ENCODE results near the gene FMO1. TPM values are rescaled to one million over a fixed set of nuclear protein-coding genes. Genes with fewer than 3 reads are reported as not detected.
"Not testable (repeated sequence)": the region's sequence is repeated elsewhere in the genome, so short reads cannot be mapped to it uniquely, and the experiment has no call there.

FMO1 gene
- total and polyA plus RNA-seq, 9 donors, result 3.8 to 32.2 (median 5.8) TPM; not detected in 1

DNA sequence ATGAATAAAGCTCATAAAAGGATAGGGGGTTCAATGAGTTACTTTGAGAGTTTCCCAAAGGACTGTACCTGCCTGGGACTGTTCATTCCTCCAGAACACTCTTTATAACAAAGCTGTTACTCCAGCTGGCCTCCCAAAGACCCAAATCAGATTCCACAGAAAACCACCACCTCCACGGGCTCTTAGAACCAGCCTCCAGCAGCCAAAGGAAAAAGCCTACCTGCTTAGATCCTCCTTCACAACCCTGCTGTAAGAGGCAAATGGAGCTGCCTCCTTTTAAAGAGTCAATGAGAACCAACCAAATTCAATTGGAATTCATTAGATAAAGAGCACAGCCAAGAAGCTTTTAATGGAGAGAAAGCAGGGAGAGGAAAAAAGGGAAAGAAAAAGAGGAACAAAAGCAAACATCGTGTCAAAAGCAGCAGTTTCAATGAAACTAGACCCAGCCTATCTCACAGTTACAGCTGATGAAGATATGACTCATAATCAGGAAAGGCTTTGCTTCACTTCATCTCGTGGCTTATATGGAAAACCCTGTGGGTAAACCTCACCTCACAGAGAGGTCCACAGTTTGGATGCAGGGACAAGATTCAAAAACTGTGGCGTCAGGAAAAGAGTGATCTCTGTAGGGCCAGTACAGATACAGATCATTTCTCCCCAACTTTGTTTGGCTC lies 37.9 kb downstream of the FMO1 start:
- no peak overlapping the region for H3K27ac ChIP-seq
- no peak for DNase-seq
- no peaks in the 10 kb centered on the region for H3K4me1 ChIP-seq (ENCODE audit: insufficient read depth)
- intact Hi-C loops (cut with DNase I), result no loop called here
- H3K9me3 ChIP-seq, result no peaks in the 10 kb centered on the region
- no peaks in the 10 kb centered on the region for H3K36me3 ChIP-seq
- H3K27me3 ChIP-seq, result no peaks in the 10 kb centered on the region
- no peak overlapping the region for H3K4me3 ChIP-seq
- TF ChIP-seq POLR2A (IDR thresholded peaks at IDR 0.05), result no peak
- TF ChIP-seq, protein P1, sequence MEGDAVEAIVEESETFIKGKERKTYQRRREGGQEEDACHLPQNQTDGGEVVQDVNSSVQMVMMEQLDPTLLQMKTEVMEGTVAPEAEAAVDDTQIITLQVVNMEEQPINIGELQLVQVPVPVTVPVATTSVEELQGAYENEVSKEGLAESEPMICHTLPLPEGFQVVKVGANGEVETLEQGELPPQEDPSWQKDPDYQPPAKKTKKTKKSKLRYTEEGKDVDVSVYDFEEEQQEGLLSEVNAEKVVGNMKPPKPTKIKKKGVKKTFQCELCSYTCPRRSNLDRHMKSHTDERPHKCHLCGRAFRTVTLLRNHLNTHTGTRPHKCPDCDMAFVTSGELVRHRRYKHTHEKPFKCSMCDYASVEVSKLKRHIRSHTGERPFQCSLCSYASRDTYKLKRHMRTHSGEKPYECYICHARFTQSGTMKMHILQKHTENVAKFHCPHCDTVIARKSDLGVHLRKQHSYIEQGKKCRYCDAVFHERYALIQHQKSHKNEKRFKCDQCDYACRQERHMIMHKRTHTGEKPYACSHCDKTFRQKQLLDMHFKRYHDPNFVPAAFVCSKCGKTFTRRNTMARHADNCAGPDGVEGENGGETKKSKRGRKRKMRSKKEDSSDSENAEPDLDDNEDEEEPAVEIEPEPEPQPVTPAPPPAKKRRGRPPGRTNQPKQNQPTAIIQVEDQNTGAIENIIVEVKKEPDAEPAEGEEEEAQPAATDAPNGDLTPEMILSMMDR (IDR thresholded peaks at IDR 0.05), result no peak
- TF ChIP-seq EP300 (IDR thresholded peaks at IDR 0.05), result no peak
- WGBS, 3 donors, result 69 to 75% (median 74%) methylated on average over 4 of the region's 4 CpGs

DNA sequence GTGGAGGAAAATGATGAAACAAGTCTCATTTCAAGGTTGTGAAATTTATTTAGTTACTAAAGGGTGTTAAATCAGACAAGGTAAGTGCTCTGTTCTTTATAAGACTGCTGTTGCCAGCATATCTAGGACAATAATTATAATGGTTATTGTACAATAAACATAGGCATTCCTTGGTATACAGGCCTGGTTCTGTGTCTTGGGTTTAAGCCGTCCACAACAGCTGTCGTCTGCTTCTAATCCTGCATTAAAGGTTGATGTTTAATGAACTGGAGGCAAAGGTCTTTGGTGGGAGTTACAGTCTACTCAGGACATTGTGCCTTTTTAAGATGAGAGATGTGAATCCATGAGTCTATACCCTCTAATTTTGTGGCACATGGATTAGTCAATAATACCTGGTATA lies 42.3 kb downstream of the FMO1 start:
- Histone ChIP-seq H3K4me3 (no peak overlapping the region), H3K27me3 (no peaks in the 10 kb centered on the region), H3K27ac (no peak overlapping the region), H3K4me1 (ENCODE audit: insufficient read depth) (no peaks in the 10 kb centered on the region), H3K9me3 (no peaks in the 10 kb centered on the region), H3K36me3 (no peaks in the 10 kb centered on the region)
- DNase-seq, result no peak
- 76 to 79% (median 79%) methylated on average over 2 of the region's 2 CpGs for WGBS, 3 donors
- TF ChIP-seq EP300 (IDR thresholded peaks at IDR 0.05), result no peak
- TF ChIP-seq POLR2A (IDR thresholded peaks at IDR 0.05), result no peak
- TF ChIP-seq, protein P1 (IDR thresholded peaks at IDR 0.05), result no peak
- intact Hi-C loops (cut with DNase I), result no loop called here

DNA sequence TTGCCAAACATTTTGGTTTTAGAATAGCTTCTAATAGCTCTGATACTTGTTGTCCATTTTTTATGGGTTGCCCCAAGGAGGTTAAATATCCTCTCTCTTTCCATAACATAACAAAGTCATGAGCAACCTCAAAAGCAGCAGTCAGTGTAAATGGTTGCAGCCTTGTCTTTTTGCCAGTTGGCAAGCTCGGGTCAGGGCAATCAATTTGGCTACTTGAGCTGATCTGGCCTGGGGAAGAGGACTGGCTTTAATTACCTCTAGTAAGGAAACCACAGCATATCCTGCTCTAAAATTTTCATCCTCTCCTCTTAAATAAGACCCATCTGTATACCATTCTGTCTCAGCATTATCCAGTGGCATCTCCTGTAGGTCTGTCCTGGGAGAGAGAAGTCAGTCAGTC lies 44.5 kb downstream of the FMO1 start:
- Histone ChIP-seq H3K4me3 (no peak overlapping the region), H3K27ac (no peak overlapping the region), H3K36me3 (no peaks in the 10 kb centered on the region), H3K4me1 (ENCODE audit: insufficient read depth) (no peaks in the 10 kb centered on the region), H3K9me3 (no peaks in the 10 kb centered on the region), H3K27me3 (no peaks in the 10 kb centered on the region)
- no peak for DNase-seq
- 58 to 61% (median 59%) methylated on average over 1 of the region's 1 CpG for WGBS, 3 donors
- TF ChIP-seq POLR2A (IDR thresholded peaks at IDR 0.05) (no peak), EP300 (IDR thresholded peaks at IDR 0.05) (no peak)
- TF ChIP-seq, protein P1 (IDR thresholded peaks at IDR 0.05), result no peak
- intact Hi-C loops (cut with DNase I), result no loop called here

DNA sequence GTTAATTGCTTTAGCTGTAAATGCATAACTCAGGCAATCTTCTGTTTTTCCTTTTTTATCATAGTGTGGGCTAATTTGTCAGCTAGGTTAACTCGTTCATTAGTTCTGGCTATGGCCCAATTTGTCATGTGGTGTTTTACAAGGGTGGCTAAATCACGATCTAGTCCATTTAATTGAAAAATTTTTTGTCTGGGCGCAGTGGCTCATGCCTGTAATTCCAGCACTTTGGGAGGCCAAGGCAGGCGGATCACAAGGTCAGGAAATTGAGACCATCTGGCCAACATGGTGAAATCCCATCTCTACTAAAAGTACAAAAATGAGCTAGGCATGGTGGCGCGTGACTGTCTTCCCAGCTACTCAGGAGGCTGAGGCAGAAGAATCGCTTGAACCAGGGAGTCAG lies 47.1 kb downstream of the FMO1 start:
- H3K27ac ChIP-seq; H3K9me3 ChIP-seq; H3K36me3 ChIP-seq; H3K27me3 ChIP-seq; H3K4me3 ChIP-seq; H3K4me1 ChIP-seq (ENCODE audit: insufficient read depth); intact Hi-C loops (cut with DNase I); DNase-seq: not testable (repeated sequence)
- WGBS, 3 donors, result 73 to 79% (median 75%) methylated on average over 7 of the region's 7 CpGs

DNA sequence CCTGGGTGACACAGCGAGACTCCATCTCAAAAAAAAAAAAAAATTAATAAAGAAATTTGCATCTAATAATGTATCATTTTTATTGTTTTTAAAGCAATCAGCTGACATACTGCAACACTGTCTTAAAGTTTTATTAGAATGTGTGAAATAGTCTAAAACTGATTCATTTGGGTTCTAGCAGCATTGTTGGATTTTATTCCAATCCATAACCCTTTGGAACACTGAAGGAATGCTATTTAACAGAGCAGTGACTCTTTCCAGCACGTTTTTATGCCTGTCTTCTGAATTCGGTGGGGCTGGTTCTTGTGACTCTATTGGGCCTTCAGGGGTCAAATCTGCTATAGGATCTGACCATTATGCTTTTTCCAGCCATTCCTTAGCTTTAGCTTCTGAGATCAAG lies 47.5 kb downstream of the FMO1 start:
- H3K4me3 ChIP-seq, result no peak overlapping the region
- DNase-seq, result no peak
- no peak overlapping the region for H3K27ac ChIP-seq
- no peaks in the 10 kb centered on the region for H3K4me1 ChIP-seq (ENCODE audit: insufficient read depth)
- WGBS, 3 donors, result 79 to 85% (median 84%) methylated on average over 3 of the region's 3 CpGs
- no peak for TF ChIP-seq EP300 (IDR thresholded peaks at IDR 0.05)
- no peak for TF ChIP-seq POLR2A (IDR thresholded peaks at IDR 0.05)
- TF ChIP-seq, protein P1 (IDR thresholded peaks at IDR 0.05), result no peak
- intact Hi-C loops (cut with DNase I), result no loop called here
- no peaks in the 10 kb centered on the region for H3K27me3 ChIP-seq
- H3K9me3 ChIP-seq, result no peaks in the 10 kb centered on the region
- no peaks in the 10 kb centered on the region for H3K36me3 ChIP-seq

Measured in ovary (tissue), 9 donors.